GM12892 (cell line): ENCODE results near the gene MAP3K7CL.

Source experiments
- POLR2A ChIP-seq: IDR thresholded peaks from 2 replicates; pipeline ENCODE4 v1.6.1; 2011; ENCODE audit warnings: low read depth, low read length, control low read depth
- POLR2AphosphoS5 ChIP-seq: IDR thresholded peaks from 2 replicates; pipeline ENCODE4 v1.6.1; 2011; ENCODE audit warnings: low read depth, low read length, control low read depth
- TAF1 ChIP-seq: IDR thresholded peaks from 2 replicates; pipeline ENCODE4 v1.6.1; 2011; ENCODE audit warnings: low read depth, mild to moderate bottlenecking, control low read depth, low read length, borderline replicate concordance

- TF ChIP-seq POLR2AphosphoS5: 0 out of 2 replicates have a peak, but pooled peaks have one; percentile 36
- TF ChIP-seq POLR2A: peak; percentile 60
- 0 out of 2 replicates have a peak, but pooled peaks have one; percentile 21 for TF ChIP-seq TAF1
Observed at GRCh38 chr21:29121759-29122158, 8.7 kb upstream of the MAP3K7CL start.
